GM04504 (cell line): ENCODE data around the gene SLC12A3.
"Not testable (repeated sequence)": the region's sequence is repeated elsewhere in the genome, so short reads cannot be mapped to it uniquely, and the experiment has no call there.

Experiments used
- DNase-seq: peaks from one replicate; pipeline ENCODE4 v3.0.0-alpha.2; 2012; ENCODE audit warnings: low read depth

The SLC12A3 gene

GRCh38 chr16:56848029-56848936, 16.7 kb upstream of the SLC12A3 start:
- DNase-seq = peak; percentile 58

GRCh38 chr16:56848955-56849689, 15.9 kb upstream of the SLC12A3 start:
- DNase-seq = peak; percentile 56

GRCh38 chr16:56849690-56850680, 15.0 kb upstream of the SLC12A3 start:
- no peak for DNase-seq

GRCh38 chr16:56851671-56852400, 13.2 kb upstream of the SLC12A3 start:
- no peak for DNase-seq

- no peak for DNase-seq
Measured at GRCh38 chr16:56852401-56852730, 12.6 kb upstream of the SLC12A3 start.

- DNase-seq = no peak
Measured at GRCh38 chr16:56852968-56853367, 12.0 kb upstream of the SLC12A3 start.

DNA sequence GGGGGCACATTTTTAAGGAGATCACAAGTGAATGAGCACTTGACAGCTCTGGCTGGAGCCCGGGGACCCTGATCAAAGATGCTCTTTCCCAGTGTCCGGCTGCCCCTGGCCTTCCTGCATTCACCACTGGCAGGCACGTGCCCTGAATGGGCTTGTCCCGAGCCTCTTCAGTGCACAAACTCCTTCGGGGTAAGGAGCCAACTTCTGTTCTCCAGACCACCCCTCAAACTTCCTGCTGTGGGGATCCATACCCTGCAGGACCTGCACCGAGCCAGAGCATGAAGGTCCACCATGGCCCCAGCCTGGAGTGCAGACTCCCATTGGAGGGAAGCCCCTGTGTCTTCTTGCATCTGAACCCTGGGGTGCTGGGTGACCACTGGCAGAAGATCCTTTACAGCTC, 9.8 kb upstream of the SLC12A3 start:
- no peak for DNase-seq

DNA sequence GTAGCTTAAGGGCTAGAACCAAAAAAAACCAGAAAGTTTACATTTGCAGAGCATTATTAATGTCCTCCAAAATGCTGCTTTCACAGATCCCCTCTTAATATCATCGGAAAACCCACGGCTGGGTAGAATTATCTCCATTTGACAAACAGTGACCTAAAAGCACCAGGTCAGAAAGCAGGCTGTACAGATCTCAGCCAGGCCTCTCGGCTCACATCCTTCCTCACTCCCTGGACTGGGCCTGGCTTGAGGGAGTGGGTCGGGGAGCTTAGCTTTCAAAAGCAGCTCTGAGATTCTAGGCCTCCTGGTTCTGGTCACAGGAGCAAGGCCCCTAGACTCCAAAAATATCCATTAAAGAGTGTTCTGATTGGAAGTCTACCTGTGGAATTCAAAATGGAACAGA, 9.1 kb upstream of the SLC12A3 start:
- DNase-seq = no peak

- no peak for DNase-seq
Measured at GRCh38 chr16:56856876-56857447, 8.0 kb upstream of the SLC12A3 start.

DNA sequence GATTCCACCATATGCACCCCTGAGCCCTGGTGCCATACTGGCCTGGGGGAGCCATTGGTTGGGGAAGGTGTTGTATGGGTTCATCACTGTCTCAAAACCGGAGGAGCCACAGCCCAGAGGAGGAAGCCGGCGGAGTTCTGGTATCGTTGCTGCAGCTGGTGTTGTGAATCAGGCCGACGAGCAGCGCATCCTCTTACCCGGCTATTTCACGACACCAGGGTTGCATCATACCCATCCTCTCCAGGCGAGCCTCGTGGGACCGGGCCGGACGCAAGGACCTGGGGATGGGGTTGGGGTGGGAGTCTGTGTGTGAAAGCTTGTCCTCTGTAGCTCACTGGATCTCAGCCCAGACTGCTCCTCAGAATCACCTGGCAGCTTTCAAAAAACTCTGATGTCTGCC, 6.6 kb upstream of the SLC12A3 start:
- no peak for DNase-seq

GRCh38 chr16:56859636-56860035, 5.4 kb upstream of the SLC12A3 start:
- no peak for DNase-seq

DNA sequence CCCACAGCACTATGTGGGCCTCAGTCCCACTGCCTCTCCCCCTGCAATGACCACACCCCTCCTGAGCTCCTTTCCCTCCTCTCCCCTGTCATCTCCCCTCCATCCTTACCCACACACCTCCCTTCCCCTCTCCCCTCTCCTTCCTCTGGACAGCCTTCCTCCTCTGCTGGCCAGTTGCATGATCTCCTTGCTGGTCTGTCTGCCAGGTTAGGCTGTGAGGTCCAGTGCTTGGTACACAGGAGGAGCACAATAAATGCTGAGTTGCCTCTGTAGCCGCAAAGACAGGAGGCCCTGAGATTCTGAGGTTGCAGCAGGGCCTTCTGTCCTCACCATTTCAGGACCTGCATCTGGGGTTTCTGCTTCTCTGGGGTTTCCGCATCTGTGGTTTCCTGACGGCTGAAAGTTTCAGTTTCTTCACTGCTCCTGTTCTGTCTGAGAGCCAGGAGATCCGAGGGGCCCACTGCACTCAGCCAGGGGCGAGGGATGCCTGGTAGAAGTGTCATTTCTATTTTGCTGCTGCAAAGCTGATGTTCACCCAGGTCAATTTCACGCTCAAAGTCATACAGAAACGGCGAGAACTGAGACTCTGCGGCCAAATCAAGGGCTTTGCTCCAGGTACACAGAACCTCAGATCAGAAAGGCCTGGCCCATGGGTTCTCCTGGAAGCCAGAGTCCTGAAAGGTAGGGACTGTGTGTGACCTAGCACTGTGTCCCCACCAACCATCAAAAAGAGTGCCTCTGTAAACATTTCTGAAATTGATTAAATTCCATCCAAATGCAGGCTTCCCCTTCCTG, 4.6 kb upstream of the SLC12A3 start:
- no peak for DNase-seq

GRCh38 chr16:56861092-56861610, 3.9 kb upstream of the SLC12A3 start:
- no peak for DNase-seq

- DNase-seq = no peak
Measured at GRCh38 chr16:56861756-56862155, 3.3 kb upstream of the SLC12A3 start.

DNA sequence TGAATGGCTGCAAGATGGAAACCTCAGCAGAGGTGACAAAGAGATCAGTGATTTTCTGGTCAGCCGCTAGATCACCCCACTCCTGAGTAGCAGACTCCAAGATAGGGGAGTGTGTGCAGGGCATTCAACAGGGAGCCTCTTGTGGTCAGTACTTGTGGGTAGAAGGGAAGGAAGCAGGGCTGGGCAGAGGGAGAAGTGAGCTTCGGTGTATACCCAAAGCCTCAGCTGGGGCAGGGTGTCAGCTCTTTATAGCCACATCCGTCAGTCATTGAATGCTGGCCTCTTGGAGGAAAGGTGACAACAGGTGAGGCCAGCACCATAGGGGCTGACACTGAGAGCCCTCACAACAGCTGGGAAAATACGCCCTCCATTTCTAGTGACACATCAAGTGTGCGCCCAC, 2.2 kb upstream of the SLC12A3 start:
- DNase-seq = no peak

DNA sequence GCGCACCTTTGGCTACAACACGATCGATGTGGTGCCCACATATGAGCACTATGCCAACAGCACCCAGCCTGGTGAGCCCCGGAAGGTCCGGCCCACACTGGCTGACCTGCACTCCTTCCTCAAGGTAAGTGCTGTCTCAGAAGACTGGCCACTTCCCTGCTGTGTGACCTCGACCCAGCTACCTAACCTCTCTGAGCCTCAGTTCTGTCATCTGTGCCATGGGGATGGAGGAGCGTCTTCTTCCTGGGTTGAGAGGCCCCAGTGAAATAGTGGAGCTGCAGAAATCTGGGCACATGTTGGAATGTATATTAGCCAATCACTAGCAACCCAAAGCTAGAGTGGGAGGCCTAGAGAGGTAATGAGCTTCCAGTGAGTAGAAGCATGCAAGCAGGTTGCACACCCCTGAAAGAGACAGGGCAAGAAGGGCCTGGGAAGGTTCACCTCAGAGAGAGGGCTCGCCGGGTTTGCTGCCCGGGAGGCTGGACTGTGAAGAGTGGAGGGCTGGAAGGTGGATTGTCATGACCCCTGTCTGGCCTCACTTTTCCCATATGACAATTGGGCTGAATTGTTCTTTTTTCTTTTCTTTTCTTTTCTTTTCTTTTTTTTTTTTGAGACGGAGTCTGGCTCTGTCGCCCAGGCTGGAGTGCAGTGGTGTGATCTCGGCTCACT, 521 bp downstream of the SLC12A3 start:
- DNase-seq = no peak

DNA sequence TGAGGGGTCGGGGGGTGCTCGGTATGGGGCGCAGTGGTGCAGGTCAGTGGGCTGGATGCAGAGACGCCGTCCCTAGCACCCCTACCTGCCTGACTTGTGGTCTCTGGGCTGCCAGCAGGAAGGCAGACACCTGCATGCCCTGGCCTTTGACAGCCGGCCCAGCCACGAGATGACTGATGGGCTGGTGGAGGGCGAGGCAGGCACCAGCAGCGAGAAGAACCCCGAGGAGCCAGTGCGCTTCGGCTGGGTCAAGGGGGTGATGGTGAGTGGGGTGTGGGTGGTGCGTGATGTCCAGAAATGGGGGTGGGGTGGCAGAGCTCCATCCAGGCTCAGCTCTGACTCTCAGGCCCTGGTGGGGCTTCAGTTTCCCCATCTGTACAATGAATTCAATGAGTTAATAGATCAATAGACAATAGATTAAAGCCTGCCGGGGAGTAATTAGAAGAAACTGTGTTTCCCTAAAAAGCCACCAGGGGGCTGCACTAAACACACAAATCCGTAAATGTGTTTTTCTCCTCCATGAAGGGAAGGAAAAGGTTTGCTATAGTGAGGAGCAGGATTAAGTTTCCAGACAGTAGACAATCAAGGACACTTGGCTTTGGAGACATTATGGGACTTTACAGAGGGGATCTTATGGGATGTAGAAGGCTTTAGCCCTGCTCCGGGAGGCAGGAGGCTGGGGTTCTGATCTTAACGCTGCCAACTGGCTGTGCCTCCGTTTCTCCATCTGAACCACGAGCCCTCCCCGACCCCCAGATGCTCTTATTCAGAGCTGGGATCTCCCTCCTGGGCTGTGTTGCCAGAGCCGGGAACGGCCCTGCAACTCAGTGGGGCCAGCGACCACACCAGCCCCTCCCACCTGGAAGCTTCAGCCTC, 2.2 kb downstream of the SLC12A3 start:
- peak; percentile 17 for DNase-seq

DNA sequence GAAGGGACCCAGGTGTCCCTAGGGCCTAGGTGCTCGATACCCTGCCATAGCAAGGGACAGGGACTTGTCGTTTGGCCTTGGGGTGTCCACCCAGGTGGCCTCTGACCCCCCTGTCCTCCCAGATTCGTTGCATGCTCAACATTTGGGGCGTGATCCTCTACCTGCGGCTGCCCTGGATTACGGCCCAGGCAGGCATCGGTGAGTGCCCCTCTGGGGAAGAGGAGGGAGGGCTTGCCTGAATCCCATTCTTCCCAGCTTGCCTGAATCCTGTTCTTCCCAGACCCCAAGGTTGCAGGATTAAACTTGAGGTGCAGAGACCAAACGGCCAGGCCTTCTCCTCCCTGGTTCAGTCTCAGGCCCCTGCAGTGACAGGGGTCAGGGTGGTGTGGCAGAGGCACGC, 3.2 kb downstream of the SLC12A3 start:
- DNase-seq = no peak

GRCh38 chr16:56868766-56869165, 3.8 kb downstream of the SLC12A3 start:
- DNase-seq = not testable (repeated sequence)
